GM20000 (cell line): ENCODE measurements around the gene NOLC1.
A peak's percentile ranks its signal among the peaks of the same experiment; 100 is the strongest.

Experiments used
- DNase-seq: peaks from one replicate; pipeline ENCODE4 v3.0.0; 2012; ENCODE audit warnings: low spot score
- TF ChIP-seq, protein P1 (sequence below): IDR thresholded peaks from 2 replicates; pipeline ENCODE4 v1.5.1; 2012; ENCODE audit warnings: mild to moderate bottlenecking, control low read depth; ENCODE audit errors: extremely low read depth, missing control alignments

The NOLC1 gene

DNA sequence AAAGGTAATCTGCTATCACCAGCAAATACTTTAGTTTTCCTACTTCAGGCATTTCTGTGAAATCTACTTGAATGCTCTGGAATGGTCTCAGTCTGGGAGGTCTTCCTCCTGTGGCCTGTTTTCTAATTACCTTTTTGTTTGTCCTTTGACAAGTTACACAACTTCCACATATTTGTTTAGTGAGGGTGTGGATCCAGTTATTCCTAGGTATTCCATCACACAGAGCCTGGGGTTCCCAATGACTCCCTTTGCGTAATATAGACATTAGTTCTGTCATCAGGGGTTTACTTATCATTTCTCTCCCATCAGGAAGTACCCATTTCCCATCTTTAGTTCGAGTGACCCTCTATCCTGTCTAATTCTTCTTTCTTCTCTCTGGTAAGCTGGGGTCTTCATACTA is 45.8 kb downstream of the NOLC1 start:
- DNase-seq = no peak
- TF ChIP-seq, protein P1, sequence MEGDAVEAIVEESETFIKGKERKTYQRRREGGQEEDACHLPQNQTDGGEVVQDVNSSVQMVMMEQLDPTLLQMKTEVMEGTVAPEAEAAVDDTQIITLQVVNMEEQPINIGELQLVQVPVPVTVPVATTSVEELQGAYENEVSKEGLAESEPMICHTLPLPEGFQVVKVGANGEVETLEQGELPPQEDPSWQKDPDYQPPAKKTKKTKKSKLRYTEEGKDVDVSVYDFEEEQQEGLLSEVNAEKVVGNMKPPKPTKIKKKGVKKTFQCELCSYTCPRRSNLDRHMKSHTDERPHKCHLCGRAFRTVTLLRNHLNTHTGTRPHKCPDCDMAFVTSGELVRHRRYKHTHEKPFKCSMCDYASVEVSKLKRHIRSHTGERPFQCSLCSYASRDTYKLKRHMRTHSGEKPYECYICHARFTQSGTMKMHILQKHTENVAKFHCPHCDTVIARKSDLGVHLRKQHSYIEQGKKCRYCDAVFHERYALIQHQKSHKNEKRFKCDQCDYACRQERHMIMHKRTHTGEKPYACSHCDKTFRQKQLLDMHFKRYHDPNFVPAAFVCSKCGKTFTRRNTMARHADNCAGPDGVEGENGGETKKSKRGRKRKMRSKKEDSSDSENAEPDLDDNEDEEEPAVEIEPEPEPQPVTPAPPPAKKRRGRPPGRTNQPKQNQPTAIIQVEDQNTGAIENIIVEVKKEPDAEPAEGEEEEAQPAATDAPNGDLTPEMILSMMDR = no peak

DNA sequence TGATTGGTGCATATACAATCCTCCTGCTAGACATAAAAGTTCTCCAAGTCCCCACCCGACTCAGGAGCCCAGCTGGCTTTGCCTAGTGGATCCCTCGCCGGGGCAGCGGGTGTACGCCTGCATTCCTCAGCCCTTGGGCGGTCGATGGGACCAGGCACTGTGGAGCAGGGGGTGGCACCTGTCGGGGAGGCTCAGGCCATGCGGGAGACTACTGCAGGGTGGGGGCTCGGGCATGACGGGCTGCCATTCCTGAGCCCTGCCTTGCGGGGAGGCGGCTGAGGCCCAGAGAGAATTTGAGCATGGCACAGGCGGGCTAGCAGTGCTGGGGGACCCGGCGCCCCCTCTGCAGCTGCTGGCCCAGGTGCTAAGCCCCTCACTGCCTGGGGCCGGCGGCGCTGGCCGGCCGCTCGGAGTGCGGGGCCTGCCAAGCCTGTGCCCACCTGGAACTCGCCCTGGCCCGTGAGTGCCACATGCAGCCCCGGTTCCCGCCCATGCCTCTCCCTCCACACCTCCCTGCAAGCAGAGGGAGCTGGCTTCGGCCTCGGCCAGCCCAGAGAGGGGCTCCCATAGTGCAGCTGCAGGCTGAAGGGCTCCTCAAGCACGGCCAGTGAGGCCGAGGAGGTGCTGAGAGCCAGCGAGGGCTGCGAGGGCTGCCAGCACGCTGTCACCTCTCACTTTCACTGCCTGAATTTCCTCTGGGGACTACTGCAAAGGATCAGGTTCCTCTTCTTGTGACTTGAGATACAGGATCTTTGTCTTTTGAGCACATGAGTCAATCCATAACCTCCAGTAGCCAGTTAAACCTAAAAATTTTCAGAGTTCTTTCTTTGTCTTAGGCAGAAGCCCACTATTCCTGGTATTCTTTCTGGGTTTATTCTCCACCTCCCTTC is 48.8 kb downstream of the NOLC1 start:
- no peak for DNase-seq
- TF ChIP-seq, protein P1 = no peak

DNA sequence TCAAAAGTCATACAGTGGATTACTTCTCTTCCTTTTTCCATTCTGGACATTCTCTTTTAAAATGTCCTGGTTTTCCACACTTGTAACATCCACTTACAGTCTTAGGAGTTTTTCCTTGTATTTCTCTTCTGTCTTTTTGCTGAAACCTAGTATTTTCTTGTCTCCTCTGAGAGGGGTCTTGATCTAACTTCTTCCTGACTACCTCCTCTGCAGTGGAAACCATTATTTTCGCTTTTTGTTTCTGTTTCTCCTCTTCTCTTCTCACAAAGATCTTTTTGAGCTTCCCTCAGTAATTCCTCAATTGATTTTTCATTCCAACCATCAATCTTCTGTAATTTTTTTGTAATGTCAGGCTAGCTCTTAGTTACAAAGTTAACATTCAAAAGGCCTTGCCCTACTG is 50.2 kb downstream of the NOLC1 start:
- TF ChIP-seq, protein P1 = no peak
- DNase-seq = peak; percentile 49

DNA sequence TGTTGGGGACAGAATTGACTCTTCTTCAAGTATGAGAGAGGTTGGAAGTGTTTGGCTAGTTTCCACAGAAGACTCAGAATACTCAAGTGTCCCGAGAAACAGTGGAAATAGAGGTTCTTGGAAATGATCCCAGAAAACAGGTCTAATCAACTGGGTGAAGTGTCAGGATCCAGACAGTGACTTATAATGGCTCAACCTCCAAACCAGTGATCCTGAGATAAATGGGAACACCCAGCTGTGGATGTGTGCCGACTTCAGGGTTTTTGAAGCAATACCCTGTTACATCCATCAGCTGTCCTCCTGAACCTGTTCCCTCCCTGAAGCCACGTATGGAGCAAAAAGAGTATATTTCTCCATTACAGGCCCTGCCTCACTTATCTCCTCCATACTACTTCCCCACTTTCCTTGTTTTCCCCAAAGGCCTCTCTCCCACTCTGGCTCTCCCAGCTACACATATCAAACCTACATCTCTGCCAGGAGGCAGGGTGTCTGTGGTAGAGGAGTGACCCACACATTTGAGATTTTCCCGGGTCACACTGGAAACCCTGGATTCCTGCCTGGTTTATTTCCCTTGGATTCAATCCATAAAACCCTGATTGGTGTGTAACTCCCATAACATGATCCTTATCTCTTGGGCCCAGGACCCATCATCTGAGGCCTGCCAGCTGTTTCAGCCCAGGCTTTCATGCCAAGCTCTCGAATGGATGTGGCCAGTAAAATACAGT is 56.3 kb downstream of the NOLC1 start:
- TF ChIP-seq, protein P1 = no peak
- no peak for DNase-seq

DNA sequence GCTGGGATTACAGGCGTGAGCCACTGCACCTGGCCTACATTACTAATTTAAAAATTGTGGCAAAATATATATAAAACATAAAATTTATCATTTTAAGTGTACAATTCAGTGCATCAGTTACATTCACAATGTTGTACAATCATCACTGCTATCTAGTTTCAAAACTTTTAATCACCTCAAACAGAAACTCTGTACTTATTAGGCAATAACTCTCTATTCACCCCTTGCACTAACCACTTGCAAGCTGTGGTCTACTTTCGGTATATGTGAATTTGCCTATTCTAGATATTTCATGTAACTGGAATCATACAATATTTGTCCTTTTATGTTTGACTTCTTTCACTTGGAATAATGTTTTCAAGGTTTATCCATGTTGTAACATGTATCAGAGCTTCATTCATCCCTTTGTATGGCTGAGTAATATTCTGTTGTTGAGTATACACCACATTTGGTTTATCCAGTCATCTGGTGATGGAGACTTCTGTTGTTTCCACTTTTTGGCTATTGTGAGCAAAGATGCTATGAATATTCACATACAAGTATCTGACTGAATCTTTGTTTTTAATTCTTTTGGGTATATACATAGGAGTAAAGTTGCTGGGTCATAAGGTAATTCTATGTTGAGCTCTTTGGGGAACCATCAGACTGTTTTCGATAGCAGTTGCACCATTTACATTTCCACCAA is 59.6 kb downstream of the NOLC1 start:
- no peak for DNase-seq
- TF ChIP-seq, protein P1 = no peak
